GM19023 (cell line): ENCODE data around the gene ALOX12B.
"Not testable (repeated sequence)": the region's sequence is repeated elsewhere in the genome, so short reads cannot be mapped to it uniquely, and the experiment has no call there.

Experiments
- ATAC-seq: cut with Tn5 transposase; IDR thresholded peaks from one replicate; pipeline ENCODE4 v1.9.1; 2021; ENCODE audit warnings: mild to moderate bottlenecking, moderate library complexity; ENCODE audit not compliant: unreplicated experiment

The ALOX12B gene

GRCh38 chr17:8046929-8047768 lies 40.4 kb downstream of the ALOX12B start:
- ATAC-seq = no peak

- no peak for ATAC-seq
These were observed 41.1 kb downstream of the ALOX12B start for GRCh38 chr17:8046306-8046928.

GRCh38 chr17:8044819-8045810 lies 42.4 kb downstream of the ALOX12B start:
- no peak for ATAC-seq

GRCh38 chr17:8041979-8042378 lies 45.5 kb downstream of the ALOX12B start:
- ATAC-seq = no peak

- no peak for ATAC-seq
These were observed 46.1 kb downstream of the ALOX12B start for GRCh38 chr17:8041249-8041928.

GRCh38 chr17:8039611-8040168 lies 47.8 kb downstream of the ALOX12B start:
- ATAC-seq = no peak

- ATAC-seq = no peak
These were observed 48.4 kb downstream of the ALOX12B start, which contains the start of gene ALOX15B for GRCh38 chr17:8038954-8039610. Gene ALOX15B, plus strand, starts transcription at chr17:8039059. Its CDS starts 97 bp downstream, at chr17:8039156.

- no peak for ATAC-seq
These were observed 55.1 kb downstream of the ALOX12B start for GRCh38 chr17:8032442-8032841.

- no peak for ATAC-seq
These were observed 55.6 kb downstream of the ALOX12B start for GRCh38 chr17:8031950-8032349.

- ATAC-seq = no peak
These were observed 56.3 kb downstream of the ALOX12B start for GRCh38 chr17:8031261-8031661.

- ATAC-seq = no peak
These were observed 58.4 kb downstream of the ALOX12B start for GRCh38 chr17:8029121-8029520.

- ATAC-seq = no peak
These were observed 62.2 kb downstream of the ALOX12B start for GRCh38 chr17:8025176-8025911.

- not testable (repeated sequence) for ATAC-seq
These were observed 63.4 kb downstream of the ALOX12B start for GRCh38 chr17:8024161-8024560.
